Middle frontal gyrus (tissue), 1 donor: ENCODE results near the gene ABCD1.
"Not testable (repeated sequence)": the region's sequence is repeated elsewhere in the genome, so short reads cannot be mapped to it uniquely, and the experiment has no call there.

Experiments
- DNase-seq: peaks from one replicate; pipeline ENCODE4 v3.0.0-alpha.2; 2015; ENCODE audit warnings: low spot score; ENCODE audit errors: extremely low spot score

Gene ABCD1

DNA sequence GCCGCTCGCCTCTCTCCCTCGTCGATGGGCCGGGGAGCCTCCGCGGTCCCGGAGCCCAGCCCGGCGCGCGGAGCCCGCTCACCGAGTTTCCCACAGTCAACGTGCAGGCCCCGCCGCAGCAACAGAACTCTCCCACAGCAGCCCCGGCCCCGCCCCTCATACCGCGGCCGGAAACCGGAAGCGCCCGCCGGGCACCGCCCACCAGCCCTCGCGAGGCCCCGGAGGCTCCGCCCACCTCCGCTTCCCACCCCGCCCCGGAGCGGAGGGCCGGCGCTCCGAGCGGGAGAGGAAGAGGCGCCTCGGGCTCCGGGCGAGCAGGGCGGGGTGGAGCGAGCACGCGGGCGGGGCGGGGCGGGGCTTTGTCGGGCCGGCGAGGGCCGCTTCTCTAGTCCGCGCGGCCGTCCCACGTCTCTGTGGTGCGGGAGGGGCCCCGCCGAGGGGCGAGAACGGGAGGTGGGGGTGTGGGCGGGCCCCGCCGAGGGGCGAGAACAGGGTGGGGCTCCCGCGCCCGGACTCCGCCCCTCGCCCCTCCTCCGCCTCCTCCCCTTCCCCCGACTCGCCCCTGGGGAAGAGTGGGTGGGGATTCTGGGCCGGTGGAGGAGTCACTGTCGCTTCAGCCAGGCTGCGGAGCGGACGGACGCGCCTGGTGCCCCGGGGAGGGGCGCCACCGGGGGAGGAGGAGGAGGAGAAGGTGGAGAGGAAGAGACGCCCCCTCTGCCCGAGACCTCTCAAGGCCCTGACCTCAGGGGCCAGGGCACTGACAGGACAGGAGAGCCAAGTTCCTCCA, at the start of gene ABCD1, which contains the start of gene BCAP31:
TSS of gene ABCD1 (plus strand) at position 605 of the 787 bp plus-strand sequence. CDS start 411 bp downstream, outside the sequence.
TSS of gene BCAP31 (minus strand) at position 136 of the 787 bp plus-strand sequence. CDS start 1,143 bp downstream, outside the sequence.
- peak; percentile 56 for DNase-seq

DNA sequence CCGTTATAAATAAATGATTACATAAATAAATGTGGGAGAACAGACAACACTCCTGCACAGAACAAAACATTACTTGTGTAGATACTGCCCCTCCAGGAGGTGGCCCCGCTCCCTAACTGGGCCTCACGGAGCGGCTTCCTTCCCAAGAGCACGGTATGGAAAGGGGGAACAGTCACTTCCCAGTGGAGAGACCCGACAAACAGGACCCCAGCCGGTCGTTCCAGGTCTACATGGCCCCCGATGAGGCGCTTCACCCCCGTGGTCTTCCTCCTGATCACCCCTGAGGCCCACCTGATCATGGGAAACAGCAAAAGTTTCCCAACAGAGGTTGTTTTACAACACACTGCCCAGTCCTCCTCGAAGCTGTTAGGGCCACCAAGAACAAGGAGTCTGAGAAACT, 43.5 kb upstream of the ABCD1 start:
- no peak for DNase-seq

DNA sequence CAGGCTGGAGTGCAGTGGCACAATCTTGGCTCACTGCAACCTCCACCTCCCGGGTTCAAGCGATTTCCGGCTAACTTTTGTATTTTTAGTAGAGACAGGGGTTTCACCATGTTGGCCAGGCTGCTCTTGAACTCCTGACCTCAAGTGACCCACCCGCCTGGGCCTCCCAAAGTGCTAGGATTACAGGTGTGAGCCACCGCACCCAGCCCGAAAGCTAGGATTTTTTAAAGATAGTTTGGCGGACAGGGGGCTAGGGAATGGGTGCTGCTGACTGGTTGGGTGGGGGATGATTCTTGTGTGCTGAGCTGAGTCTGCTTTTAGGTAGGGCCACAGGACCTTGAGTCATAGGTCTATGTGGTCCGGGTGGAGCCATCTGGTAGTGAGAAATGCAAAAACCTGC, 41.2 kb upstream of the ABCD1 start:
- DNase-seq: not testable (repeated sequence)

DNA sequence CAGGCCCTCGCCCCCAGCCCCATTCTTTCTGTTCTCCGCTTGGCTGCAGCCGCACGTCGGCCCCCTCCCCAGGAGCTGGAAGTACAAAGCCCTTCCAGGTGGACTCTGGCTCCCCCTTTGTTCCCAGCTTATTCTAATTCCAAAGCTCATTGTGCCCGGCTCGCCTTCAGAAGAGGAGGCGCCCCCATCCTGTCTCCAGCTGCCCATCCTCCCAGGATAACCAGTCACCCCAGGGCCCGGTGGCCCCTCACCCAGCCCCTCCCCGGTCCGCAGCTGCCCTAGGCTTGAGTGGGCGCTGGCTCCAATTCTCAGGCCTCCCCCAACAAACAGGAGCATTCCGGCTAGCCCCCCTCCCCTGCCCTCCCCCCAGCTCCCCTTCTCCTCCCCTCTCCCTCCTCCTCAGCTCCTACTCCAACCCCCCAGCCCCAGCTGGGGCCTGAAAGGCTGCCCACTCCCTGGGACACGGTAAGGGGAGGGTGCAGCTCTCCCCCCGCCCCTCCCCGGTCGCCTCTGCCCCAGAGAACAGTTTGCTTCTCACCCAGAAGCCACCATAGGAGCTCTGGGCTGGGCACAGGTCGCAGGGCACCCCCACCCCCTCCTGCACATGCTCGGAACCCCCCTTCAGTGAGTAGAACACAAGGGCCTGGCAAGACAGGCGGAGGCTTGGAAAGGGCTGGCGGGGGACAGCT, 40.0 kb upstream of the ABCD1 start:
- DNase-seq: no peak

DNA sequence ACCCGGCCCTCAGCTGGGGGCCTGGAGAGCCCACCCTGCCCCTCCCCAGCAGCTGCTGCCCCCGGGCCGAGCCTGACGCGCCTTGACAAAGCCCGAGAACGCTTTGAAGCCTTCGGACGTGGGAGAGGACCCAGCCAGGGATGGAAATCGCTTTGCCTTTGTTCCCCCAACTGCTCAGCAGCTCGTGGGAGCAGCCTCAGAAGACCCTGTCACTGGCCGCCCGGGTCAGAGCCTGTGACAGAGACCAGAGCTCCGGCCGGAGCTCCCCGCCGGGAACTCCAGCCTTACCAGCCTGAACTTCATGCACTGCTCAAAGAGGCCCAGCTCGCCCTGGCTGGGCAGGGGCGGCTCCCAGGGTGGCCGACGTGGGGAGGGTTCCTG, 39.5 kb upstream of the ABCD1 start:
- no peak for DNase-seq

DNA sequence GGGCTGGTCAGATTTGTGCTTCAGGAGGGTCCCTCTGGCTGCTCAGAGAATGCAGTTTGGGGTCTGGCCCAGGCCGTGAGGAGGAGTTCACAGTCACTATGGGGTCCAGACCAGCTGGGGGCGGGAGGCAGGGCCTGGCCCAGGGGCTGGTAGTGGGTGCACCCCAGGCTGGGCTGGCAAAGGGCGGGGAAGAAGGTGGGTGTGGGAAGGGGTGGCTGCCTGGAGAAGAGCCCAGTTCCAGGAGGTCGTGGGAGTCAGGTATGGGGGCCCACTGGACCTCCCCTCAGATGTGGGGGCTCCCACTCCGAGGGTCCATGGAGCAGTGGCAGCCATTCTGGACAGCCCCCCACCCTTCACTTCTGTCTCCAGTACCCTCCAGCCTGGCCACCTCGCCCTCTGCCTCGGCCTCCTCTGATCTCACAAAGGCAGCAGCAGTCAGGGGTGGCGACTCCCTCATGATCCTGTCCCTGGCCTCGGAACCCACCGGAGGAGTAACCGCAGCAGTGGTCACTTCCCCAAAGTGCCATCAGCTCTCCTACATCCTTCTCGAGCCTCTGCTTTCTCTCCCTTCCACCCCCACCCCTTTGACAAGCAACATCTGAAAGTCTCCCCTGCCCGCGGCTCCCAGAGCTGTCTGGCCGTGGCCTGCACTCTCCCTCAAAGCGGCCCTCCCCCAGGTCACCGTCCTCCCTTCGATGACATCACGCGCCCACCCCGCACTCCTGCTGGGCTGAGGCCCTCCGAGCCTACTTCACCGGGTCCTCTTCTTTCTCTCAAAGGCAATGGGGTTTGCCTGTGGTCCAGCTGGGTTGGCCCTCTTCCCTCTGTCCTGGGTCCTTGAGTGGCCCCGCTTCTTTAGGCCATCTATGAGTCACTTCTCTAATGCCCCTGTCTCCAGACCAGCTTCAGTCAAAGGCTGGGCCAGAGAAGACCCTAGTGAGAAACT, 38.6 kb upstream of the ABCD1 start:
- DNase-seq: no peak

DNA sequence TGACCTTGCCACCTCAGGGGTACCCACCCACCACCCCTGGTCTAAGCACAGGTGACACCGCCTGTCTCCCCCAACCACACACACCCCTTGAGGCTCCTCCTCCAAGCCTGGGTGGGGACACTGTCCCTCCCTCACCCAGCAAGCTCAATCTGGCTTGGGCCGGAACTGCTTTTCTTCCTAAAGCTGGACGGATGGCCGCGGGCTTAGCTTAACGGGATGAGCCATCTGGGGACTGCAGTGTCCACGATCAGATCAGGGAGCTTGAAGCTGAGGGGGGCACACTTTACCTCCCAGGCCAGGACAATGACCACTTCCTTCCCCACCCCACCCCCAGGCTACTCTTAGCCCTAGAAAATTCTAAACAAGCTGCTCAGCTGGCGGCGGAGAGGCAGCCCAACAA, 37.9 kb upstream of the ABCD1 start:
- no peak for DNase-seq

DNA sequence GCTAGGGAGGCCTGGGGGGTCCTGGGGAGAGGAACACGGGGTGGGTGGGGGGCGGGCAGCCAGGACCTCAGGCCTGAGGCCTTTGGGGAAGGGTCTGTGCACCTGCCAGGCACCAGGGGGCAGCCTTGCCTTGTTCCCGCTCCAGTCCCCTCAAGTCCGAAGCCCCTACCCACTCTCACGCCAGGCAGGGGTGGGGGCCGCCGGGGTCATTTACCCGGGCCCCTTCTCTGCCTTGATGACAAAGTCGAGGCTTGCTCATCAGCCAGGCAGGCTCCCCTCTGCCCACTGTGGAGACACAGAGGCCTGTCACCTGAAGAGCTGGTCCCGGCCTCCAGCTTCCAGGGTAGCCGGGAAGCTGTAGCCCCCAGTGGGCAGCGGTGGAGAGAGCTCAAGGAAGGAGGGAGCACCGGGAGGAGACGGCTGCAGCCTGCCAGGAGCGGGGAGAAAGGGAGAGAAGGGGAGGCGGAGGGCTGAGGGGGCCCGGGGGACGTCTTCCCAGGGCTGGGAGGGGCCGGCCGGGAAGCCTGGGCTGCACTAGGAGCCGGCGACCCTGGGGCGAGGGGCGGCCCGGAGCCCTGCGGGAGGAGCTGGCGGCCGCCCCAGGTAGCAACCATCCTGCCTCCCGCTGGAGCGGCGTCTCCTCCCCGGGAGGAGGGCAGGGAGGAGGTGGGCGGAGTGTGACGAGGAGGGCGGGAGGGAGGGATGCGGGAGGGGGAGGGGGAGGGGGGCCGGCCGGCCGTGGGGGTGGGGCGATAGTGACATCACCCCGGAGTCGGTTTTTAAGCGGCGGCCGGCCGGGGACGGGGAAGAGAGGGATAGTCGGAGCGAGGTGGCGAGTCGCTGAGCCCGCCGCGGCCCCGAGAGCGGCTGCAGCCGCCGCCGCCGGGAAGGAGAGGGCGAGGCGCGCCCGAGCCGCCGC, 37.3 kb upstream of the ABCD1 start, which contains the start of gene SLC6A8:
TSS of gene SLC6A8 (plus strand) at position 806 of the 919 bp plus-strand sequence. CDS start 649 bp downstream, outside the sequence.
- DNase-seq: no peak

DNA sequence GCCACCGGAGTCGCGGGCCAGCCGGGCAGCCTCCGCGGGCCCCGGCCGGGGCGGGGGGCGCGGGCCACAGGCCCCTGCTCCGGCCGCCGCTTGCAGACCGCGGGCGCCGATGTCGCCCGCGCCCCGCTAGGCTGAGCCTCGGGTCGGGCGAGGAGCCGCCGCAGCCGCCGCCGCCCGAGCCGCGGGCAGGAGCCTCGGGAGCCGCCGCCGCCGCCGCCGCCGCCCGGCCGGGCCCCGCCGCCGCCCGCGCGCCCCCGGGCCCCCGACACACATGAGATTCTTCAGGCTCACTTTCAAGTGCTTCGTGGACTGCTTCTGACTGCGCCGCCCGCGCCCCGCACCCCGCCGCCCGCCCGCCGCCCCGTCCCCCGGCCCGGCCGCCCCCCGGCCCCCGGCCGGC, 36.6 kb upstream of the ABCD1 start:
- DNase-seq: no peak

DNA sequence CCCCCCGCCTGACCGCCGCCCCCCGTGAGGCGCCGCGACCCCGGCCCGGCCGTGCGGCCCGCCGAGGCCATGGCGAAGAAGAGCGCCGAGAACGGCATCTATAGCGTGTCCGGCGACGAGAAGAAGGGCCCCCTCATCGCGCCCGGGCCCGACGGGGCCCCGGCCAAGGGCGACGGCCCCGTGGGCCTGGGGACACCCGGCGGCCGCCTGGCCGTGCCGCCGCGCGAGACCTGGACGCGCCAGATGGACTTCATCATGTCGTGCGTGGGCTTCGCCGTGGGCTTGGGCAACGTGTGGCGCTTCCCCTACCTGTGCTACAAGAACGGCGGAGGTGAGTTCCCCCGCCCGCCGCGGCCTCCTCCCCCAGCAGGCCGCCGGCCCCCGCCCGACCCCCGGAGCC, 36.1 kb upstream of the ABCD1 start:
- DNase-seq: no peak

DNA sequence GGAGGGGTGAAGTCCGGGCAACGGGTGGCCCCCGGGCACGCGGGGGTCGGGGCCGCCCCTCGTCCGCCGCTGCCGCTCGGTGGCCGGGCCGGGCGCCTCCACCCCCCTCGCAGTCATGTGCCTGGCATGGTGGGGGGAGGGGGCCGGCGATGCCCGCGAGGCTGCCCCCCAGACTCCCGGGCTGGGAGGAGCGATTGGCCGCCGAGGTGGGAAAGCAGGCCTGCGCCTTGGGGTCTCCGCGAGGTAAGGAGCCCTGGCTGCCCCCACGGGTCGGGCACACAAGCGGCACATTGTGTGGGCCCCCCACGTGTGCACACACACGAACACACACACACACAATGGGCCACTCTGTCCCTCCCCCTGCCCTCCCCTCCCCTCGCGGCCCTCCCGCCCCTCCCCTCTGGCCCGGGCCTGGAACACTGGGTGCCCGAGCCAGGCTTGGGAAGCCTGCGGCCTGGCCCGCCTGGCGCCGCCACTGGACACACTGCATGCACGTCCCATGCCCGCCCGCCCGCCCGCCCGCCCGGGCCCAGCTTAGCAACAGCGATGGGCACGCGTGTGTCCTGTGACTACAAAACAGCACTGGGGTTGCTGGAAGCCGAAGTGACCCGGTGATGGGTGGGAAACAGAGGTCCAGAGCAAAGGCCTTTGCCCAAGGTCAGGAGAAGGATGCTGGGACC, 35.6 kb upstream of the ABCD1 start:
- DNase-seq: no peak

DNA sequence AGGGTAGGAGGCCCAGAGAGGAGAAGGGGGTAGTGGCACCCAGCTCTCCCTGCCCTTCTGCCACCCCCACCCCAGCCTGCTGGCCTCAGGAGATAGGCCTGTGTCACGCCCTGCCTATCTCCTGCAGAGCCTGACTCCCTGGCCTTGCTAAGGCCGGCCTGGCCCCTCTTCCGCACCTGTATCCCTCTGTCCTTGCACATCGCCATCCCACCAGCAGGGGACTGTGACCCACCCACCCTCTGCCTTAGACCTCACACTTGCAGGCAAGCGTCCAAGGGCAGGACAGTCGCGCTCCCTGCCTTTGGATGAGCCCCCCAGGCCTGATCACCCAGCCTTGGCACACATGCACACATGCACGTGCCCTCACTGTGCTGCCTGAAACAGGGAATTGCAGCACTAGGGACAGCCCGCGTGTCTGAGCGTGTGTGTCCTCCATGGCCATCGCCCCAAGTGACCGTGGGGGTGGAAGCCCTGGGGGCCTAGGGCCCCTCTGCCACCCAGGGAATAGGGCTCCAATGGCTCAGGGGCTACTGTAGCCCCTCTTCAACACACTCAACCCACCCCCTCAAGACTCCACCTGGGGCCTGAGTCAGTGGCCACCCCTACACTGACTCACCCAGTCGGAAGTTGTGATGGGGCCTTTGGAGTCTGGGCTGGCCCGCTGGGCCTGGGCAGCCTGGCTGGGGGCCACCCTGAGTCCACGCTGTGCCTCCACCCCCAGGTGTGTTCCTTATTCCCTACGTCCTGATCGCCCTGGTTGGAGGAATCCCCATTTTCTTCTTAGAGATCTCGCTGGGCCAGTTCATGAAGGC, 34.8 kb upstream of the ABCD1 start:
- DNase-seq: no peak

DNA sequence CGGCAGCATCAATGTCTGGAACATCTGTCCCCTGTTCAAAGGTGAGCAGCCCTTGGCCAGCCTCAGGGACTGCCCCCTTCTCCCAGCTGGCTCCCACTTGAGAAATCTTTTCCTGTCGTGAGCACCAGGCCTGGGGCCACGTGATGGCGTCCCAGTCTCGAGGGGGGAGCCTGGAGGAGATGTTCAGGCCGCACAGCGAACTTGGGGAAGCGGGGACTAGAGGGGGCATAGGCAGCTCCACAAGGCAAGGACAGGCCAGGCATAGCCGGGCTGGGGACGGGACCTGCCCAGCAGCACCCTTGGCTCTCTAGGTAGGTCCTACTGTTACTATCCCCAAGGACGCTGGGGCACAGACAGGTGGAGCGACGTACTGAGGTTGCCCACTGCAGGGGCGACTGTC, 34.2 kb upstream of the ABCD1 start:
- DNase-seq: no peak

DNA sequence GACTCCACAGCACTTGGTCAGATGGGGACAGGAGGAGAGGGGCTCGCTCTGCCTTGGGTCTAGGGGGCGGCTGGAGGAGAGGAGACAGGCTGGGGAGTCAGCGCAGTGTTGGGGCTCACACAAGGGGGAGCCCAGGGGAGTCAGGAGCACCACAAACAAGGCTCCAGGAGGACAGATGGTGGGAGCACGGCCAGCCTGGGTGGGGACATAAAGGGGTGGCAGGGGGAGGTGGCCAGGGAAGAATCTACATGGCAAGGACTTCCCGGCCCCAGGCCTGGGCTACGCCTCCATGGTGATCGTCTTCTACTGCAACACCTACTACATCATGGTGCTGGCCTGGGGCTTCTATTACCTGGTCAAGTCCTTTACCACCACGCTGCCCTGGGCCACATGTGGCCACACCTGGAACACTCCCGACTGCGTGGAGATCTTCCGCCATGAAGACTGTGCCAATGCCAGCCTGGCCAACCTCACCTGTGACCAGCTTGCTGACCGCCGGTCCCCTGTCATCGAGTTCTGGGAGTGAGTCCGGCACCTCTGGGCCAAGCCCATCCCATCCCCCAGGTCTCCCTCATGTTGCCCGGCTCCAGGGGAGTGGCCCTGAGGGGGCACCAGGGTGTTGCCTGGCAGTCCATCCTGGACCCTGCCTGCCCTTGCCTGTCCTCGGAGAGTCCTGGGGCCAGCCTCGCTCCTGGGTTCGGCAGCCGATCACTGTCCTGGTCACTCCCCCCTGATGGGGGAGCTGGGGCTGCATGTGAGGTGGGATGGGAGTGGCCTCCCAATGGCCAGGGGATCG, 33.4 kb upstream of the ABCD1 start:
- not testable (repeated sequence) for DNase-seq

DNA sequence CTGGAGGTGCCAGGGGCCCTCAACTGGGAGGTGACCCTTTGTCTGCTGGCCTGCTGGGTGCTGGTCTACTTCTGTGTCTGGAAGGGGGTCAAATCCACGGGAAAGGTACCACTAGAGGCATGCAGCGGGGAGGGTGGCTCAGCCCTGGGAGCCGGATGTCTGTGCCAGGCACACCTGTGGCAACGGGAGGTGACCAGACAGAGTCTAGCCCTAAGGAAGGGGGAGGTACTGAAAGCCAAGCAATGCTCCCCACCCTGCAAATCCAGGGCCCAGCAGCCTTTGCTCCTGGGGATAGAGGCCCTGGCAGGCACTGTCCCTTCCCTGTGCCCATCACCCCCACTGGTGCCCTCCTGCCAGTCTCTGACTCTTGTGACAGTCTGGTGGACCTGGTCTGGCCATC, 32.7 kb upstream of the ABCD1 start:
- no peak for DNase-seq

DNA sequence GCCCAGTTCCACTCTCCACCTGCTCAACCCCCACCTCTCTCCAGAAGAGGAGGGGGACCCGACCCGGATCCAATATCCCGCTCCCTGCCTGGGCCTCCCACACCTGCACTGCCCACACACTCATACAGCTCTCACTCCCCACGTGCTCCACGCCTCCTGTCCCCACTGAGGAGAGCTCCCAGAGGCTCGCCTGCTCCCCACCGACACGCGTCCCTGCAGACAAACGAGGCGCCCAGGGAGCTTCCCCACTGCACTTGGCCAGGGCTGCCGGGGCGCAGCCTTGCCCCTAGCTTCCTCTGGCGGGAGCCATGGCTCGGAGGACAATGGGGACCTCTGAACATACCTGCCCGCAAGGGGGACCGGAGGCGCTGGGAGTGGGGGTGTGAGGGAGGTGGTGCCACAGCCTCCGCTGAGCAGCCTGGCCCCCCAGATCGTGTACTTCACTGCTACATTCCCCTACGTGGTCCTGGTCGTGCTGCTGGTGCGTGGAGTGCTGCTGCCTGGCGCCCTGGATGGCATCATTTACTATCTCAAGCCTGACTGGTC, 32.0 kb upstream of the ABCD1 start:
- DNase-seq: no peak

DNA sequence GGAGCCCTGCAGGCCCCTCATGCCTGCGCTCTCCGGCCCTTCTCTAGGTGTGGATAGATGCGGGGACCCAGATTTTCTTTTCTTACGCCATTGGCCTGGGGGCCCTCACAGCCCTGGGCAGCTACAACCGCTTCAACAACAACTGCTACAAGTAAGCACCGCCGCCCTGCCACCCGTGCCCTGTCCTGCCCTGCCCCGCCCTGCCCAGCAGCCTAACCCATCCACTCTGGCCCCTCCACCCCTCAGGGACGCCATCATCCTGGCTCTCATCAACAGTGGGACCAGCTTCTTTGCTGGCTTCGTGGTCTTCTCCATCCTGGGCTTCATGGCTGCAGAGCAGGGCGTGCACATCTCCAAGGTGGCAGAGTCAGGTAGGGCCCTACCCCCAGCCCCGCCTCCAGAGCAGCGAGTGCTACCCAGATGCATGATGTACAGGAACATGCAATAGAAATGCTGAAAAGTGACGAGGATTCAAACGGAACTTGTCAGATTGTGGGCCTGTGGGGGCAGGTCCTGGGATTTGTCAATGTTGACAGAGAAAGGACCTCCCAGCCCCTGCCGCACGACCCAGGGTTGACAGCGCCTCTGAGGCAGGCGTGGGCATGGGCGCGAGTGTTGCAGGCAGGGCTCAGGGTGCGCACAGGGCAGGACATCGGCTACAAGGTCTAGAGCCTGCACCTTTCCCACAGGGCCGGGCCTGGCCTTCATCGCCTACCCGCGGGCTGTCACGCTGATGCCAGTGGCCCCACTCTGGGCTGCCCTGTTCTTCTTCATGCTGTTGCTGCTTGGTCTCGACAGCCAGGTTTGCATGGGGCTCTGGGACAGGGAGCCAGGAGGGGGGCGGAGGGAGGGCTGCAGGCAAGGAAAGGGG, 31.2 kb upstream of the ABCD1 start:
- DNase-seq: no peak
